ENCODE measurements around the gene SFT2D1.
"Not testable (repeated sequence)": the region's sequence is repeated elsewhere in the genome, so short reads cannot be mapped to it uniquely, and the experiment has no call there.

The SFT2D1 gene

GRCh38 chr6:166342349-166343149, at the start of gene SFT2D1:
Gene SFT2D1 (minus strand): TSS chr6:166342545. CDS start chr6:166342481, 64 bp downstream.
- DNase-seq = peak; percentile 83

- DNase-seq = no peak
These were observed 46.8 kb upstream of the SFT2D1 start for GRCh38 chr6:166389119-166389518.

- DNase-seq = no peak
These were observed 46.1 kb upstream of the SFT2D1 start for GRCh38 chr6:166388290-166389004.

DNA sequence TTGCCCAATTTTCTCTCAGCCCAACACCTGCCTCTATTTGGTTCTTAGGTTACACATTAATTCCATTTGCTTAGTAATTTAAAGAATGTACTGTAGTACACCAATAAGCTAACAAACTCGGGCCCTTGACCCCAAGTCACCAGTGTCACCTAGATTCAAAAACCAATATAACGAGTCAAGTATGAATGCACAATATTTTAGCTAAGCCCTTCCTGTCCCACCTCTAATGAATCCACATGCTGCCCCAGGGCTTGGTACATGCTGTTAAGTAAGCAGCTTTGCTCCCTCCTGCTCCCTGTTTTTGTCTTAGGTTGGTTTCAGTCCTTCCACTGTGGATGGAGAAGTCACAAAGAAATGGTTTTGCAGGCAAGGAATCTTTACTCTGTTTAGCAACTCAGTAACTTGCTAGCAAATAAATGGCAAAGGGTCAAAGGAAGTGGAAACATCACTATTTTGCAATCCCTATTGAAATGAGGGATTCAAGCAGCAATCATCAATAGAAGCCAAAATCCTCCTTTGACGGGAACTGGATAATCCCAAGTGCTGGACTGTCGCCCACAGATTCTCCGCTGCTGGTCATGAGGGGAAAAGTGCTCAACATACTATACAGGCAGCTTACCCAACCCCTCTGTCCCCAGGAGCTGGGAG, 45.4 kb upstream of the SFT2D1 start:
- DNase-seq = no peak

DNA sequence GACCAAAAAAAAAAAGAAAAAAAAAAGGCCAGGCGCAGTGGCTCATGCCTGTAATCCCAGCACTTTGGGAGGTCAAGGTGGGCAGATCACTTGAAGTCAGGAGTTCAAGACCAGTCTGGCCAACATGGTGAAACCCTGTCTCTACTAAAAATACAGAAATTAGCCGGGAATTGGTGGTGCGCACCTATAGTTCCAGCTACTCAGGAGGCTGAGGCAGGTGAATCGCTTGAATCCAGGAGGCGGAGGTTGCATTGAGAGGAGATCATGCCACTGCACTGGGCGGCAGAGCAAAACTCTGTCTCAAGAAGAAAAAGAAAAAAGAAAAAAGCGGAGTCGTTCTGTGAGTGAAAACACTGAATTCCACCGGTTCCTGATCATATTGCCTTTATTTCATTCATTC, 44.8 kb upstream of the SFT2D1 start:
- DNase-seq = not testable (repeated sequence)

GRCh38 chr6:166386111-166386510, 43.8 kb upstream of the SFT2D1 start:
- DNase-seq = no peak

- DNase-seq = peak; percentile 52
These were observed 41.5 kb upstream of the SFT2D1 start for GRCh38 chr6:166383802-166384363.

DNA sequence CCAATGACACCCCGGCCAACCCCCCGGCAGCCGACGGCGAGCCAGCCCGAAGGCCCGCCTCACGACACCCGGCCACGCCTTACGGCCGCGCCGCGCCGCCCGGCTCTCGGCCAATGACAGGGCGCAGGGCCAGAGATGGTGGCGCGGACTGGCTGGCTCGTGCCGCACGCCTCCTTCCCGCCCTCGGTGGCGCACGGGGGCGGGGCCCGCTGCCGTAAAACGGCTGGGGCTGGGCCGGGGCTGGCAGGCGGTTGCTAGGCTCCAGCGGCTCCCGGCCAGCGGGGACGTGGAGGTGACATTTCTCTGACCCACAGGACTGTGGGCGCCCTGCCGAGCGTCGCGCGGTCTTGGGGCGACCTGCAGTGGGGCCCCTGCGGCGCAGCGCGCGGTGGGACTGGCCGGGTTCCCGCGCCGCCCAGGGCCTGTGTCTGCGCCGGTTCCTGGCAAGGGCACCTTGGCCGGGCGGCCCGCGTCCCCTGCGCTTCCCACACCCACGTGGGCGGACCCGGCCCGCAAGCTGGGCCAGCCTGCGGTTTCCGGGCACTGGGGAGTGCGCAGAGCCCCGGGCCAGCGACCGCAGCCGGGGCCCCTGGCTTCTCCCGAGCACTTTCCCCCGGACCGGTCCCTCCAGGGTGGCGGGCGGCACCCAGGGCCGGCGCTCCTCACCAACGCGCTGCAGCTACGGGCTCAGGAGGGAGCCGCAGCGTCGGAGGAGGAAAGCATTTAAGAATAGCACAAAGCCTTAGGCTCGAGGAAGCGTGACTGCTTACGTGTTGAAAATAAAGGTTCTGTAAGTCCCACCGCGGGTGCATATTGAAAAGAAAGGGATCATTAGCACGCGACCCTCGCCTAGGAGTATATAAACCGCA, 40.8 kb upstream of the SFT2D1 start, which contains the start of gene MPC1:
MPC1 (minus strand) TSS at position 8 of the 869 bp plus-strand sequence. CDS start 64 bp downstream, outside the sequence.
- peak; percentile 95 for DNase-seq

- no peak for DNase-seq
These were observed 40.2 kb upstream of the SFT2D1 start for GRCh38 chr6:166382500-166382932.

DNA sequence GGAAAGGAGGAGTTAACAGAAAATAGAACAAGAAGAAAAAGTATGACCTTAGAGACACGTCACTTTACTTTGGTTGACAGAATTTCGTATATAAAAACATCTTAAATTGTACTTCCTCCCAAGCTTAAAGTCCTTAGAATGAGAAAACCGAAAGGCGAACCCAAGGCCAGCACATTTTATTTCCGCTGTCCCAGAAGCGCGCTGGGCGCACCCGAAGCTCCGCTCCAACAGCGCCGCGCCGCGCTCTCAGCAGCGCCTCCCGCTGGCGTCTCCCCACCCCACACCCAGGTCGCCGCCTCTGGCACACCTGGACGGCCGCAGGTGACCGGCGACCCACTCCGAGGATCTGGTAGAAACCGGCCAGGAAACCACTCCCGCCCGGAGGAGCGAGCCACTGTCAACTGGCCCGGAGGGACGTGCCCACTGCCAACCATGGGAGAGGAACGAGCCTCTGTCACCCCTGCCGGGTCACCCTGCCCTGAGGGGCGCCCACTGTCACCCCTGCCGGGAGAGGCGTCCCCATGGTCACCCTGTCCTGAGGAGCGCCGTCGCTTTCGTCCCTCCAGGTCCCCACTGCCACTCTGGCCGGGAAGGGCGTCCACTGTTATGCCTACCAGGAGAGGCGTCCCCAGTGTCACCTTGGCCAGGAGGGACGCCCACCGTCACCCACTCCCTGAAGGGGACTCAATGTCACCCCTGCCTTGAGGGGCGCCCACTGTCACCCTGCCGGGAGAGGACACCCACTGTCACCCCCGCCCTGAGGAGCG, 39.6 kb upstream of the SFT2D1 start:
- DNase-seq = peak; percentile 82

DNA sequence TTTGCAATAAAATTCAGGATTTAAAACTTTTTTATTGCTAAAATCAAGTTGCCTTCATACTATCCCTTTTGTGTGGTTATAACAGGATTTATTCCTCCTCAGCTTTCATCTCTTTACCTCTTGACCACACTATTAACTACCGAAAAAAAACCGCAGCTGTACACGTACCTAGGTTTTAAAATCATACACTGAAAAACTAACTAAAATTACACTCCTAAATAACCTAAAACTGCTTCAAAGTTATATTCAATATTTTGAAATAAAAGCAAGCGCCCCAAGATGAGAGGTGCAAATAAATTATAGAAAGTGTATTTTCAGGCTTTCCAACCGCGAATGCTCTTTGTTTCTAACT, 39.0 kb upstream of the SFT2D1 start:
- no peak for DNase-seq

DNA sequence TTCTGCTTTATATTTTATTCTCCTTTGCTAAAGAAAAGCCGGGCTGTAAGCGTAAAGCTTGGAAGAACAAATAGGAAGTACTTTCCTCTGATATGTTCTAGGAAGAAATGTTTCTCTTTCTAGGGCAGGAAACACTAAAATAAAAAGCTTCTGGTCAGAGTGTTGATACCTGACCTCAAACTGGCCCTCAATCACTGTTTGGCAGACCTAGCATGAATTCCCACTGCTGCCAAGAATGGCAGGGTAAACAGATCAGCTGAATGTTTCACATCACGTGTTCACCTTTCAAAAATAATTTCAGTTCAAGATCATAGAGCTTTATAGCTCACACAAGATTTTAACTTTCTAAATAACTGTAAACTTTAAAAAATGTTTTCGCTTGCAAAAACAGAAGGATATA, 37.5 kb upstream of the SFT2D1 start:
- DNase-seq = no peak

GRCh38 chr6:166379103-166379586, 36.8 kb upstream of the SFT2D1 start:
- DNase-seq = no peak

DNA sequence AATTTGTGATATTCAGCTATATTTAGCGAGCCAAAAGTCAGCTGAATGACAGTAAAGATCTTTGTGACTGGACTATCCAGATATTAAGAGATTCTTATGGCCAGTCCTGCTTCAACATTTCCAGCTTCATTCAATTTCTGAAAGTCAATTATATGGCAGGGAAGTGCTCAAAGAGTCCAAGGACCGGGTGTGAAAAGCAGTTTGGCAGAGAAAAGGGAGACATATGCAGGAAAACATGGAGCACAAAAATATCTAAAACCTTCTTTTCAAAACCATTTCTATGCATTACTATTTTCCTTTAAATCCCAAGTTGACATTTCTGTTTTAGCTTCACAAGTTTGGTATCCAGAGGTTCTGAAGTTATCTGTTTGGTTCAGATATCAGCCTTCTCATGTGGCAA, 35.4 kb upstream of the SFT2D1 start:
- no peak for DNase-seq

- DNase-seq = no peak
These were observed 32.7 kb upstream of the SFT2D1 start for GRCh38 chr6:166375013-166375412.

DNA sequence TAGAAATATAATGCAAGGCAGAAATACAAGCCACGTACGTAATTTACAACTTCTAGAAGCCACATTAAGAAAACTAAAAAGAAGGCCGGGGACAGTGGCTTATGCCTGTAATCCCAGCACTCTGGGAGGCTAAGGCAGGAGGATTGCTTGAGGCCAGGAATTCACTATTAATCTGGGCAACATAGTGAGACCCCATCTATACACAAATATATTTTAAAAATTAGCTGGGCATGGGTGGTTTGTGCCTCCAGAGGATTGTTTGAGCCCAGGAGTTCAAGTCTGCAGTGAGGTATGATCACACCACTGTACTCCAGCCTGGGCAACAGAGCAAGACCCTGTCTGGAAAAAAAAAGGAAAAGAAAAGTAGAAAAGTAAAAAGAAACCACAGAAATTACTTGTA, 28.1 kb upstream of the SFT2D1 start:
- no peak for DNase-seq

GRCh38 chr6:166369782-166370181, 27.4 kb upstream of the SFT2D1 start:
- DNase-seq = no peak

GRCh38 chr6:166366921-166367320, 24.6 kb upstream of the SFT2D1 start:
- DNase-seq = no peak

- DNase-seq = no peak
These were observed 23.5 kb upstream of the SFT2D1 start for GRCh38 chr6:166365806-166366205.

GRCh38 chr6:166365221-166365620, 22.9 kb upstream of the SFT2D1 start:
- DNase-seq = no peak

DNA sequence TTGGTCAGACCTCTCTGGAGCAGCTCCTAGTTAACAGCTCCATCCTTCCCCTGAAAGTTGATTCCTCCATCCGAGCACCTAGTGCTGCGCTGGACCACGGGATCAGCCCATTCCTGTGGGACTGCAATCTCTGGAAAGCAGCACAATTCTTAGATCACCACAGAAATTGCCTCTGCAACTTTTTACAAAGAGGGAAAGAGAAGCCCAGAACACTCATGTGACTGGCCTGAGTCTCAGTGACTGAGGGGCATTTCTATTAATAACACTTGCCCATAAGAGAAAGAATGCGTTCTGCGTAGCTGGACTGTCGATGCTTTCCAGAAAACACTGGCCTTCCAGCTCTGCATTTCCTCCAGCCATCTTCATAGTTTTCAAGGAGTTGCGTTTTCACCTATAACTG, 22.1 kb upstream of the SFT2D1 start:
- DNase-seq = no peak

Measured in activated CD4-positive, alpha-beta T cell treated with anti-CD3 and anti-CD28 coated beads for 48 hours (primary cell).